Cardiac fibroblast (primary cell): Measurements from ENCODE around the gene CNKSR2.

ENCODE experiments used
- DNase-seq, 2 donors: peaks; one replicate each; pipeline versions ENCODE4 v3.0.0 to v3.0.0-alpha.2; 2010; ENCODE audit warnings: low read depth in 2 of 2
- H3K4me3 ChIP-seq, 2 donors: replicated peaks in 1 of 2; 1 replicate in 1 of 2; 2 replicates in 1 of 2; pipeline ENCODE4 v1.5.1; 2011; ENCODE audit warnings: low read depth in 2 of 2, low read length in 2 of 2, mild to moderate bottlenecking in 2 of 2, moderate library complexity in 1 of 2
- TF ChIP-seq, protein P1 (sequence below): IDR thresholded peaks from one replicate; pipeline ENCODE4 v1.5.1; 2011; ENCODE audit warnings: low read depth, mild to moderate bottlenecking, low read length, inconsistent platforms

CNKSR2 gene

DNA sequence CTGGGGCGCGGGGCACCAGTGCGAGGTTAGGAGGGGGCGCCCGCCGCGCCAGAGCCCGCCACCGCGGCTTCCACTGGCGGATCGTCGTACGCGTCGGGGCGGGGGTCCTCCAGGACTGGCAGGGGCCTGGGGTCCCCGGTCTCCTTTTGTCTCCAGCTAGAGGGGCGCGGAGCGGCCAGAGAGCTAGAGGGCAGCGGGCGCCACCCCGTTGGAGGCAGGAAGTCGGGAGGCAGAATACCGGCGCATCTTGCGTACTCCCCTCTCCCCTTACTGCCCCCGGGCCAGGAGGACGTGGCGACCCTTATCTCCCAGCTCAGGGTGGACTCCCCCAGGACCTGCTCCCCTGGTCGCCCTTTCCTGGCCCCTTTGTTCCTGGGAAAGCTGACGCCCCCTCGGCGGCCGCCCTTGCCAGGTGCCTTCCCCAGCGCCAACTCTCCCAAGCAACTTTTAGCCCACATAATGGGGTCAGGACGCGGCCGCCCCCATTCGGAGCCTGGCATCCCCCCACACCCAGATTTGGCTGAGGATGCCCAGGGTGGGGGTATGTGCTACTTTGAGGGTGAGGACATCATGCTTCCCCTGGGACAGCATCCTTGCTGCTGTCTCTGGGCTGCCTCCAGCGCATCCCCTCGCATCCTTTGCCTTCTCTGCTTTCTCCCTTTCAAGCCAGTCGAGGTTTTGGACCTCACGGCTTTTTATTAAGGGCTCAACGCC is 933 bp downstream of the CNKSR2 start:
- TF ChIP-seq, protein P1, sequence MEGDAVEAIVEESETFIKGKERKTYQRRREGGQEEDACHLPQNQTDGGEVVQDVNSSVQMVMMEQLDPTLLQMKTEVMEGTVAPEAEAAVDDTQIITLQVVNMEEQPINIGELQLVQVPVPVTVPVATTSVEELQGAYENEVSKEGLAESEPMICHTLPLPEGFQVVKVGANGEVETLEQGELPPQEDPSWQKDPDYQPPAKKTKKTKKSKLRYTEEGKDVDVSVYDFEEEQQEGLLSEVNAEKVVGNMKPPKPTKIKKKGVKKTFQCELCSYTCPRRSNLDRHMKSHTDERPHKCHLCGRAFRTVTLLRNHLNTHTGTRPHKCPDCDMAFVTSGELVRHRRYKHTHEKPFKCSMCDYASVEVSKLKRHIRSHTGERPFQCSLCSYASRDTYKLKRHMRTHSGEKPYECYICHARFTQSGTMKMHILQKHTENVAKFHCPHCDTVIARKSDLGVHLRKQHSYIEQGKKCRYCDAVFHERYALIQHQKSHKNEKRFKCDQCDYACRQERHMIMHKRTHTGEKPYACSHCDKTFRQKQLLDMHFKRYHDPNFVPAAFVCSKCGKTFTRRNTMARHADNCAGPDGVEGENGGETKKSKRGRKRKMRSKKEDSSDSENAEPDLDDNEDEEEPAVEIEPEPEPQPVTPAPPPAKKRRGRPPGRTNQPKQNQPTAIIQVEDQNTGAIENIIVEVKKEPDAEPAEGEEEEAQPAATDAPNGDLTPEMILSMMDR: no peak
- peak overlapping the region; percentile 47 to 60 for H3K4me3 ChIP-seq
- DNase-seq: no peak

DNA sequence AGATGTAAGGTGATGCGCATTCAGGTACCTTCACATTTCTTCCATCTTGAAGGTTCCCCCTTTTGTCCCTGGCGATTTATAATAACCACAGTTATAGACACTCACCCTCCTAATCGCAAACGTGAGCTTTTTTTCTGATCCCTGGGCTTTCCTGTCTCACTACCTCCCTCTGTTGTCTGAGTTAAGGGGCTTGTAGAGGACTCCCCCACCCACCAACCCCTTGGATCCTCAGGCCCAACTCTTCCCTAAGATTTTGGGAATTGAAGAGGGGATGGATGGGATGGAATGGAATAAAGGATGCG is 1.4 kb downstream of the CNKSR2 start:
- no peak for DNase-seq
- H3K4me3 ChIP-seq: peak overlapping the region in 1 of 2 donors; percentile 35
- TF ChIP-seq, protein P1: no peak

DNA sequence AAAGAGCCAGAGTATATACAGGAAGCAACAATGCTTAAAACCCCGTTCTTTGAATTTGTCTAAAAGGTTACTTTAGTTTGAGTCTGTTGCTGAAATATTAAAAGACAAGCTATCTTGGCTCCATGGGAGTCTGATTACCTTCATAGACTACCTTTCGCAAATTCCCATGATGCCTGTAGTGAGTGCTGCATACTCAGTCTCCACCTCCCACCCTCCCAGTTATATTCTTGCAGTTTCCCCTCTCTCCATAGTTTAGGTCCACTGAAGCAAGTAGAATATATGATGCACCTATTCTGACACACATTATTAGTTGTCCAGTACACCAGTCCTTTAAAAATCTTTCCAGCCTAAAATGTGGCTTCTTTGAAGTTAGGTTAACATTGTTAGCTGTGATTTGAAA is 2.4 kb downstream of the CNKSR2 start:
- DNase-seq: no peak
- H3K4me3 ChIP-seq: no peak overlapping the region
- TF ChIP-seq, protein P1: no peak

DNA sequence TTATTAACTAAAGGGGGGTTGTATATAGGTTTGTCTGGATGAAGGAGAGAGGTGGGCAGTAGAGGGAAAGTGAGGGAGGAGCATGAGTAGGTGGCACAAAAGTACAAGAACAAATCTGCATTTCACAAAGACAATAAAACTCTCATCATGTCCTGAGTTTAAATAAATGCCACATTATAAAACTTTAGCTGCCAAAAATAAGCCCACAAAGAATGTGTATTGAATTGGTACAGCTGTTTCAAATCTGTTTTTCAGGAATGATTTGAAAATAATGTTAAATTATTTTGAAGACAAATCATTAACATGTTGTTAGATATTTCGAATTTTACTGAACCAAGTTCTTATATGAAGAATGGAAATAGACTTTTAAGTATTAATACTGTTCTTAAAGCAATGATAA is 5.8 kb downstream of the CNKSR2 start:
- TF ChIP-seq, protein P1: no peak
- H3K4me3 ChIP-seq: no peak overlapping the region
- DNase-seq: no peak

DNA sequence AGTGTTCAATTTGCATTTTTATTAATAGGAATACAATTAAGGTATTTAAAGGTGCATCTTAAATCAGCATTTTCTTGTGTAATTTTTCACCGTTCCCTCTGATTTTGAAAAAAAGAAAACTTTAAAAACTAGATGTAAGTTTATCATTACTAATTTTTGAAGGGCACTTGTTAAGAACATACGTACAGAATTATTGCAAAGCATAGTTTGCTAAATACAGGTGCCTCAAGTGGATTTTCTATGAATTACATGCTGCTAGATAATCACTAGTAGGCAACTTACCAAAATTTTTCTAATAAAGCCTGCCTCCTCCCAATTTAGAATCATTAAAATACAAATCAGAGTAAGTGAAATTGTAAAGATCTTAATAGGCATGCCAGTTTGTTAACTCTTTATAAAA is 8.5 kb downstream of the CNKSR2 start:
- no peak overlapping the region for H3K4me3 ChIP-seq
- DNase-seq: no peak
- TF ChIP-seq, protein P1: peak; percentile 28

DNA sequence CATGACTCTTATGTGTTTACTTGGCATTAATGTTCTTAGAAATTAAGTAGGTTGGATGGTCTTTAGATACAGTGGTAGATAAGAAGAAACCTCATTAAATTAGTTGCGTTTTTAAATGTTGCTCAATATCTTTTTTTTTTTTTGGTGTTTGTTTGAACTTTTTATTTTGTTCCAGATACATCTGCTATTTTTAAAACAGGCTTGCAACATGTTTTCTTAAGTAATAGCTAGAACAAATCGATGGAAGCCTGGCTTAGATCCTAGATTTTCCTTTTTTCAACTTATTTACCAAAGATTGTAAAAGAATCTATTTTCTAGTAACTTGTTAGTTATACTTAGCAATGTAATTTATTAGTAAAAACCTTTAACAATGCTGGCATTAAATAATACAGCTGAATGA is 9.3 kb downstream of the CNKSR2 start:
- no peak overlapping the region for H3K4me3 ChIP-seq
- no peak for DNase-seq
- TF ChIP-seq, protein P1: no peak

DNA sequence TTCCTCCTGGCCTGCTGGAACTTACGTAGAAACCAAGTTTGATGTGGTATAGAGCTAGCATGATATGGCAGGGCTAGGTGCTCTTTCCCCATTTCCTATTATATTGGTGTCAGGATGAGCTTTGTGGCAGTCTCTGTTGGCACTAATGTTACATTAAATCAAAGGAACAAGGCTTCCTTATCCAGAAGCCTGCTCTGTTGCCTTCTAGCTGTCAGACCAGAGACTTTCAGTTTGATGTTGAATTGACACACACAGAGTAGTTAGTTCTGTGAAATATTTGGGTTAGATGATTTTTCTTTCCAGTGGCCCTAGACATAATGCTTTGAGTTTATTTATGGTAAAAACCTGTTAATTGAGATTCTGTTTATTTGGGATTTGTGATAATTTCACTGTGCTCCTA is 10.0 kb downstream of the CNKSR2 start:
- no peak overlapping the region for H3K4me3 ChIP-seq
- TF ChIP-seq, protein P1: no peak
- DNase-seq: no peak
